ENCODE data around the gene COL27A1. TPM values are rescaled to one million over a fixed set of nuclear protein-coding genes. Genes with fewer than 3 reads are reported as not detected.

COL27A1 gene
- total RNA-seq, 1 donor from 2014 or later: 13.7 TPM

- intact Hi-C loops (cut with DNase I): no loop called here
- ATAC-seq (no peak), DNase-seq (no peak)
- H3K9me3 ChIP-seq: no peaks in the 10 kb centered on the region
- no peak for TF ChIP-seq CTCF (IDR thresholded peaks at IDR 0.05)
- H3K4me3 ChIP-seq: no peak overlapping the region
- H3K36me3 ChIP-seq: no peaks in the 10 kb centered on the region
- no peak overlapping the region for H3K27ac ChIP-seq
- H3K27me3 ChIP-seq: no peaks in the 10 kb centered on the region
- H3K4me1 ChIP-seq: no peaks in the 10 kb centered on the region
Measured at GRCh38 chr9:114130624-114131277, 24.6 kb upstream of the COL27A1 start.

GRCh38 chr9:114131808-114132549 is 23.4 kb upstream of the COL27A1 start:
- no peak for TF ChIP-seq CTCF (IDR thresholded peaks at IDR 0.05)
- Histone ChIP-seq H3K4me3 (no peak overlapping the region), H3K9me3 (no peaks in the 10 kb centered on the region), H3K4me1 (no peaks in the 10 kb centered on the region), H3K27me3 (no peaks in the 10 kb centered on the region), H3K36me3 (no peaks in the 10 kb centered on the region), H3K27ac (no peak overlapping the region)
- no peak for ATAC-seq
- DNase-seq: no peak
- intact Hi-C loops (cut with DNase I): no loop called here

- no peak for TF ChIP-seq CTCF (IDR thresholded peaks at IDR 0.05)
- DNase-seq (no peak), ATAC-seq (no peak)
- Histone ChIP-seq H3K9me3 (no peaks in the 10 kb centered on the region), H3K36me3 (no peaks in the 10 kb centered on the region), H3K4me3 (no peak overlapping the region), H3K27me3 (no peaks in the 10 kb centered on the region), H3K27ac (no peak overlapping the region), H3K4me1 (no peaks in the 10 kb centered on the region)
- intact Hi-C loops (cut with DNase I): no loop called here
Measured at GRCh38 chr9:114132550-114132918, 22.8 kb upstream of the COL27A1 start.

- H3K27ac ChIP-seq: no peak overlapping the region
- ATAC-seq: no peak
Measured at GRCh38 chr9:114134827-114135396, 20.4 kb upstream of the COL27A1 start.

GRCh38 chr9:114137831-114138230 is 17.5 kb upstream of the COL27A1 start:
- no peak for TF ChIP-seq CTCF (IDR thresholded peaks at IDR 0.05)
- peaks cover 18% of the 10 kb centered on the region for H3K4me1 ChIP-seq
- ATAC-seq (no peak), DNase-seq (no peak)
- no peak overlapping the region for H3K4me3 ChIP-seq
- no peaks in the 10 kb centered on the region for H3K27me3 ChIP-seq
- no peaks in the 10 kb centered on the region for H3K9me3 ChIP-seq
- intact Hi-C loops (cut with DNase I): no loop called here
- no peak overlapping the region for H3K27ac ChIP-seq
- no peaks in the 10 kb centered on the region for H3K36me3 ChIP-seq

More at GRCh38 chr9:114134827-114135396, 20.4 kb upstream of the COL27A1 start:
- Histone ChIP-seq H3K27me3 (no peaks in the 10 kb centered on the region), H3K9me3 (no peaks in the 10 kb centered on the region), H3K4me1 (peaks cover 6% of the 10 kb centered on the region), H3K36me3 (no peaks in the 10 kb centered on the region), H3K4me3 (no peak overlapping the region)
- intact Hi-C loops (cut with DNase I): no loop called here
- DNase-seq: no peak
- no peak for TF ChIP-seq CTCF (IDR thresholded peaks at IDR 0.05)

All from upper lobe of right lung (tissue), 1 donor.